ENCODE measurements around the gene GRB10.

The GRB10 gene

GRCh38 chr7:50669890-50670289 lies 112.8 kb downstream of the GRB10 start:
- in situ Hi-C loops (cut with HindIII; ENCODE audit: low pct_unique_long_range_greater_than_20kb, low sequenced_read_pairs) = no loop called here
- no peak for DNase-seq (ENCODE audit: low read depth in 1 of 2, low spot score in 1 of 2)
- no peak for TF ChIP-seq JUND (IDR thresholded peaks at IDR 0.05; ENCODE audit: low read depth)

DNA sequence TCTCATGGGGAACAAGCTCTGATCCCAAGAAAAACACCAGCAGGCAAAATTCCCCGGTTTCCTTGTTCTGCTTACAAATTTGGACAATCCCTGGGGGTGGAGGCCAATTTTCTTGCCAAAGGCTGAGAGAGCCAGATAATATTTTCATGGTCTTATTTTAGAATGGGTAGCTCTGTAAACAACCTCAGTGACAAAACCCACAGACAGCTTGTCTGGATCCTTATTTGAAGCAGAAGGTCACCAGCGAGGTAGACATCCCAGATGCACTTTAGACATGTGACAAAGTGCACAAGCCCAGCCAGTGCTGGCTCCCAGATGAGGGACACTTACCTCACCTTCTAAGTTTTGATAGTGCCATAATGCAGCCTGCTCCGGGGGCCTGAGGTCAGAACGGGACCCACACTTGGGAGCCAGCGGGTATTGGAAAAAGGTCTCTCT lies 114.9 kb downstream of the GRB10 start:
- DNase-seq (ENCODE audit: low read depth in 1 of 2, low spot score in 1 of 2) = no peak
- in situ Hi-C loops (cut with HindIII; ENCODE audit: low pct_unique_long_range_greater_than_20kb, low sequenced_read_pairs) = no loop called here
- no peak for TF ChIP-seq JUND (IDR thresholded peaks at IDR 0.05; ENCODE audit: low read depth)

DNA sequence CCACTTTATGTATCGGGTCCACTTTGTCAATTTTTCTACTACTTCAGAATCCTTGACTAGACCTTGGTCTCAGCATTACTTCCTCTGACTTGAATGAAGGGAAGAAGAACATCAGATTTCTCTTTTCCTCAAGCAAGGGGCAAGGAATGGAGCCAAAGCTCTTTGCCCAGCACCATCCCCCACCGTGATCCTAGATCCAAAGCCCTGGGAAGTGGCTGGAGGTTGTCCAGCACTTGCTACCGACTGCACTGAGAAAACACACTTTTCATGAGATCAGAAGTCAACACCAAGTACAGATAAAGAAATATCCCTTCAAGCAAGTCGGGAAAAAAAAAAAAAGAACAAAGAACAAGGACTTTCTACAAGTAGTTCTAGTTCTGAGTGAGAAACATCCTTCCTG lies 115.4 kb downstream of the GRB10 start:
- no peak for DNase-seq (ENCODE audit: low read depth in 1 of 2, low spot score in 1 of 2)
- TF ChIP-seq JUND (IDR thresholded peaks at IDR 0.05; ENCODE audit: low read depth) = no peak
- in situ Hi-C loops (cut with HindIII; ENCODE audit: low pct_unique_long_range_greater_than_20kb, low sequenced_read_pairs) = no loop called here

DNA sequence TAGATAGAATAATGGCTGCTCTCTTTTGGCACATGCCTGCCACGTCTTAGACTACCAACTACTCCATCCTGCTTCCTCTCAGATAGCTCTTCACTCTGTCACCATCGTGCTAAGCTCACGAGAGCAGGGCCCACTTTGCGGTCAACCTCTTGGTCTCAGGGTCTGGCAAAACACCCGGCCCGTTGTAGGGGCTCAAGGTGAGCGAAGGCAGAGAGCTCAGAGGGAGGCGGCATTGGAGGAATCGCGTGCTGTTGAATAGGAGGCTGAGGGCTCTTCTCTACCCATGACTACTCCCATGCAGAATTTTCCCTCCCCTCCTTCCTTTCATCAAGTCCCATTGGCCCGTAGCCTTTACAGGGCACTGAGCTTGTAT lies 116.6 kb downstream of the GRB10 start:
- no peak for TF ChIP-seq JUND (IDR thresholded peaks at IDR 0.05; ENCODE audit: low read depth)
- in situ Hi-C loops (cut with HindIII; ENCODE audit: low pct_unique_long_range_greater_than_20kb, low sequenced_read_pairs) = no loop called here
- DNase-seq (ENCODE audit: low read depth in 1 of 2, low spot score in 1 of 2) = no peak

DNA sequence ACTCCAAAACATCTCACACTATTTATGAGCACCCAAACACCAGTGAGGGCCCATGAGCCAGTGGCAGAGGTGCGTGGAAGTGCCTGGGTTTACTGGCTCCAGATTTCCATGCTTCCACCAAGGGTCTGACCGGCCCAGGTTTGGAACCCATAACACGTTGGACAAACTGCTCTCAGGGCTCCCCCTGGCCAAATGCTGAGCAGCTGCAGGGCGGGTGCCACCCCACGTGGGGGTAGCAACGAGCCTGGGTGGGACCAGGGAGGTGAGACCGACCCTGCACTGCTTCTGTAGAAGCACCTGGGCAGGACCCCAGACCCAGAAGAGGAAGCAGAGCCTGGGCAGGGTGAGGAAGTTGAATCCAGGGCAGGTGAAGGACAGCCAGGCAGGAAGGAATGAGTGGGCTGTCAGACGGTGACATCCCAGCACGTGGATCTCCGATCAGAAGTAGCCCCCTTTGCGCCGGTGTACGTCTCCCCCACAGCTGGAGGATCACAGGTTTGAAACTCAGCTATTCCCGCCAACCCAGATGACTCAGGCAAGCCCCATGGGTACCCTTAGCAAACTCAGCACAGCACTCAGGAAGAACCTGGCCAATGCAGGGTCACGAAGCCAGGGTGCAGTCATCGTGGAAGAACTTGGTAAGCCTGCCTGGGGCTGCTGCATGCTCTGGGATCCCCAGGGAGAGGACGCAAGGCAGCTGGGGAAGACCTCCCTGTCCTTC lies 117.1 kb downstream of the GRB10 start:
- no peak for DNase-seq (ENCODE audit: low read depth in 1 of 2, low spot score in 1 of 2)
- TF ChIP-seq JUND (IDR thresholded peaks at IDR 0.05; ENCODE audit: low read depth) = no peak
- in situ Hi-C loops (cut with HindIII; ENCODE audit: low pct_unique_long_range_greater_than_20kb, low sequenced_read_pairs) = no loop called here

GRCh38 chr7:50664937-50665336 lies 117.8 kb downstream of the GRB10 start:
- in situ Hi-C loops (cut with HindIII; ENCODE audit: low pct_unique_long_range_greater_than_20kb, low sequenced_read_pairs) = no loop called here
- no peak for DNase-seq (ENCODE audit: low read depth in 1 of 2, low spot score in 1 of 2)
- no peak for TF ChIP-seq JUND (IDR thresholded peaks at IDR 0.05; ENCODE audit: low read depth)

GRCh38 chr7:50664461-50664922 lies 118.2 kb downstream of the GRB10 start:
- in situ Hi-C loops (cut with HindIII; ENCODE audit: low pct_unique_long_range_greater_than_20kb, low sequenced_read_pairs) = no loop called here
- no peak for TF ChIP-seq JUND (IDR thresholded peaks at IDR 0.05; ENCODE audit: low read depth)
- DNase-seq (ENCODE audit: low read depth in 1 of 2, low spot score in 1 of 2) = no peak

DNA sequence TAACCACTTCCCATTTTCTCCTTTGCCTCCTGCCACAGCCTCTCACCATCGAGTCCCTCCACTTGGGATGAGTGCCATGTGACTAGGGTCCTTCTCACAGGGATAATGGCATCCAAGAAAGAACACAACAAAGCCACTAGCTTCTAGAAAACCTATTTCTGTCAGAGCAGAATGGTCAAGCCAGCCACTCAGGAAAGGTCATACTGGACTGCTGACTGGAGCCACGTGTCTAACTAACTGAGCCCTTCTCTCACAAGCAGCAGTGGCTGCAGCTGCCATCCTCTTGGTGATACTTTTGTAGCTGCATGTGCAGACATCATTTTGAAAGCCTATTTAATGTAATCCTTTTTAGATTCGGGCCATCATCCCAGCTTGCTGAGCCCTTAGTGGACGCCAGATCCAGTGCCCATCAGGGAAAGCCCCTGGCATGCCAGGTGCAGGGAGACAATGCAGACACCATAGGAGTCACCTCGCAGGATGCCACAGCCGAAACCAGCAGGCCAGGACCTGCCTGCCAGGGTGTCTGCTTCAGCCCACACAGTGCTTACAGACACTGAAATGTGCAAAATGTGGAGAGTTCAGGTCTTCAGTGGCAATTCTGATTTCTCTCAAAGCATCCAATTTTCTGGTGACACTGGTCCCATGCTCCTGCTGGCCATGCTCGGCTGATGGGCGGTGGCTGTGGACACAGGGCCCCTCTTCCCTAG lies 119.1 kb downstream of the GRB10 start:
- no peak for TF ChIP-seq JUND (IDR thresholded peaks at IDR 0.05; ENCODE audit: low read depth)
- in situ Hi-C loops (cut with HindIII; ENCODE audit: low pct_unique_long_range_greater_than_20kb, low sequenced_read_pairs) = no loop called here
- no peak for DNase-seq (ENCODE audit: low read depth in 1 of 2, low spot score in 1 of 2)

DNA sequence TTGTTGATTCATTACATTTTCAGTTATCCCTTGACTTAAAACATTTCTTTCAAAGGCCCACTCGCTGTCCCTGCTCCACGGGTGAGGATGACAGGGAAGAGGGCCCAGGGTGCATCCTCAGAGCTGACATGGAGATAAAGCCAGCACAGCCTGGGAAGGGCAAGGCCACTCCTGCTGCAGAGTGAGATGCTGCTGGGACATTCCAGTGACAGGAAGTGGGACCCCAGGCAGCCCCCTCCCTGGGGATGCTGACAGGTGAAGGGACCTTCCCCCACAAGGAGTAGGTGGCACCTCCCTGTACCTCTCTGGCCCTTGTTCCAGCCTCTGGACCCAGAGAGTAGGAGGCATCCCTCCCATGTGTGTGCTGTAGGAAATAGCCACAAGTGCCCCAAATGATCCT lies 119.7 kb downstream of the GRB10 start:
- in situ Hi-C loops (cut with HindIII; ENCODE audit: low pct_unique_long_range_greater_than_20kb, low sequenced_read_pairs) = no loop called here
- DNase-seq (ENCODE audit: low read depth in 1 of 2, low spot score in 1 of 2) = no peak
- TF ChIP-seq JUND (IDR thresholded peaks at IDR 0.05; ENCODE audit: low read depth) = no peak

DNA sequence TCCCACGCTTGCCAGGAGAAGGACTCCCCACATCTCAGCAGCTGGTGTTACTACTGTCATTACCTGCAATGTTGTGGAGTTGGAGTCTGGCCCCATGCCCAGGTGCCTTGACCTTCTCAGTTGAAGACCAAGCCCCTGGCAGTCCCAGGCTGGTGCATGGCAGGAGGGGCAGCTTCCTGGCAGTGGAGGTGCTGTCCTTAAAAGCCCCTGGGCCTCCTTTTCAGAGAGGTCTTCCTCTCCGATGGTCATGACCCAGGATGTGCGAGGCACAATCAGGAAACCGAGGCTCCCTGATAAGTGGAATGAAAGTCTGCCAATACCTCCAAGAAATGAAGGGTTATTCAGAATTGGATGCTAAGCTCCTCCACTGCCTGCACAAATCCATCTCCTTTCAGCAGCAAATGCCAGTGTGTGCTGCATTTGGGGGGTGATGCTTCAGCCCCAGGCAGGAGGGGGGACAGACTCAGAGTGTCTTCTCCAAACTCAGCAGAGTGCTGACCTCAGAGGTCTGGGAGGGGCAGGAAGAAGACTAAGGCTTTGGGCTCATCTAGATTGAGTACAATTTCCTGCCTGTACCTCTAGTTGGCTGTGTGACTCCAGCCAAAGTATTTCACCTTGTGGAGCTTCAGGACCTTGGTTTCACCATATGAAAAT lies 120.5 kb downstream of the GRB10 start:
- DNase-seq (ENCODE audit: low read depth in 1 of 2, low spot score in 1 of 2) = no peak
- in situ Hi-C loops (cut with HindIII; ENCODE audit: low pct_unique_long_range_greater_than_20kb, low sequenced_read_pairs) = no loop called here
- no peak for TF ChIP-seq JUND (IDR thresholded peaks at IDR 0.05; ENCODE audit: low read depth)

DNA sequence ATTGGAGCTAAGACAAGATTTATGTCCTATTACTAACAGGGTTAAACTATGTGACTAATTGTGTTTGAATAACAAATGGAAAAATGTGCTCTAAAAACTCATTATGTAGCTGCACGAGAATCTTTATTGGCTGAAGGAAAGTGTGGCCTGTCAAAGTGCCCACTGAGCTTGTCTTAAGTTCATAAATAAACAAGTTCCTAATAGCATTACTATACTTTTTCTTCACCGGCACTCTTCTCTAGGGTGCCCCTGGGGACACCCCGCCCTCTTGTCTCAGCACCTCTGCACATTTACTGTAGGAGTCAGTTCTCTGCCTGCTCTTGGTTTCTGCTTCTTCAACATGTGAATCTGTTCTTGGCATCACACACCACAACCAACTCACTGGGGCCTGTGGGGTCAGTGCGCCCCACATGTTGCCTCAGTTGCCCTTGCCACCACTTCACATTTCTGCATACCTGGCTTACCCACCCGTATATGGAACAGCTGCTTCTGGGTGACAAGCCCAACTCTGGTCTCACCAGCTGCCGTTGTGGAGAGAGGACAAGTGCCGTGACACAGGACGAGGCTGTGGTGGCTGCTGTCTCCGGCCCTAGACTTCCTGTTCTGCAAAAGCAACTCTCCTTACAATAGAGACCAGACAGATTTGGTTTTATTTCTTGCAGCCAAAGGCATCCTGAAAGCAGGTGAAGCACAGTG lies 121.2 kb downstream of the GRB10 start:
- in situ Hi-C loops (cut with HindIII; ENCODE audit: low pct_unique_long_range_greater_than_20kb, low sequenced_read_pairs) = no loop called here
- no peak for TF ChIP-seq JUND (IDR thresholded peaks at IDR 0.05; ENCODE audit: low read depth)
- no peak for DNase-seq (ENCODE audit: low read depth in 1 of 2, low spot score in 1 of 2)

DNA sequence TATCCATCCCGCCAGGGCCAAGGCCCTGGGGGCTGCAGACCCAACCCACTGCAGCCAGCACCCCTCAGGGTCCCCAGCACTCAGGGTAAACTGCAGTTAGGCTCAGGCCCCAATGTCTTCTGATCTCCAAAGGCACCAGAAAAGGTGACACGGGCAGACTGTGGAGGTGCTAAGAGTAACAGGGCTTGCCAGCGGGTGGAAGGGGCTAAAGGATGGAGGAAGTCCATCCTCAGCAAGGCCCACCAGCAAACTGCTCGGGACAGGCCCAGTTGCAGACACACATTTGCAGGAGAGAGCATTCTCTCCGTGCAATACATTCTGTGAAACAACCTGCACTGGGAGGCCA lies 121.9 kb downstream of the GRB10 start:
- no peak for DNase-seq (ENCODE audit: low read depth in 1 of 2, low spot score in 1 of 2)
- no peak for TF ChIP-seq JUND (IDR thresholded peaks at IDR 0.05; ENCODE audit: low read depth)
- in situ Hi-C loops (cut with HindIII; ENCODE audit: low pct_unique_long_range_greater_than_20kb, low sequenced_read_pairs) = no loop called here

Data from T47D (cell line).